CD14-positive monocyte (primary cell): ENCODE results near the gene AGXT. TPM values are rescaled to one million over a fixed set of nuclear protein-coding genes. Genes with fewer than 3 reads are reported as not detected.

Experiments used
- DNase-seq, 3 donors: peaks; one replicate each; pipeline ENCODE4 v3.0.0-alpha.2; 2011 to 2022
- H2AFZ ChIP-seq: 2 replicates; pipeline ENCODE4 v1.6.0; 2012; ENCODE audit warnings: mild to moderate bottlenecking, low read depth, low read length, inconsistent platforms; ENCODE audit not compliant: insufficient read depth, poor library complexity, severe bottlenecking
- H3K27ac ChIP-seq, 2 donors: 1 replicate in 1 of 2; 2 replicates in 1 of 2; pipeline ENCODE4 v1.5.1; 2012 to 2013; ENCODE audit warnings: low read length in 2 of 2, control low read depth in 1 of 2, inconsistent platforms in 1 of 2, low read depth in 1 of 2, mild to moderate bottlenecking in 1 of 2
- H3K27me3 ChIP-seq, 2 donors: one replicate each; pipeline versions ENCODE4 v1.6.0 to v1.6.1; 2011 to 2013; ENCODE audit warnings: low read length in 2 of 2; ENCODE audit not compliant: control insufficient read depth in 2 of 2, insufficient read depth in 2 of 2
- H3K36me3 ChIP-seq, 2 donors: replicated peaks in 1 of 2; 1 replicate in 1 of 2; 2 replicates in 1 of 2; pipeline versions ENCODE4 v1.5.1 to v1.6.1; 2012 to 2013; ENCODE audit warnings: low read length in 2 of 2, control low read depth in 1 of 2, inconsistent platforms in 1 of 2, mild to moderate bottlenecking in 1 of 2; ENCODE audit not compliant: insufficient read depth in 2 of 2, control insufficient read depth in 1 of 2
- H3K4me1 ChIP-seq, 2 donors: 1 replicate in 1 of 2; 2 replicates in 1 of 2; pipeline versions ENCODE4 v1.5.1 to v1.6.1; 2012 to 2013; ENCODE audit warnings: low read length in 2 of 2, control low read depth in 1 of 2, inconsistent platforms in 1 of 2, mild to moderate bottlenecking in 1 of 2, moderate library complexity in 1 of 2; ENCODE audit not compliant: insufficient read depth in 2 of 2, control insufficient read depth in 1 of 2
- H3K4me2 ChIP-seq: replicated peaks from 2 replicates; pipeline ENCODE3; 2012; ENCODE audit warnings: low read length, moderate library complexity, mild to moderate bottlenecking; ENCODE audit not compliant: poor library complexity, severe bottlenecking; ENCODE audit errors: extremely low read depth
- H3K4me3 ChIP-seq, 3 experiments: fragments of 200-600 bp in 1 of 3; sonication (generic) in 1 of 3; replicated peaks in 1 of 3; 1 replicate in 2 of 3; 2 replicates in 1 of 3; pipeline ENCODE4 v1.5.1; 2011 to 2013; ENCODE audit warnings: low read length in 3 of 3, mild to moderate bottlenecking in 3 of 3, control low read depth in 2 of 3, low read depth in 2 of 3, inconsistent platforms in 1 of 3, moderate library complexity in 1 of 3
- H3K79me2 ChIP-seq: 2 replicates; pipeline ENCODE4 v1.6.0; 2012; ENCODE audit warnings: mild to moderate bottlenecking, control low read depth, inconsistent platforms, low read length, moderate library complexity; ENCODE audit not compliant: insufficient read depth
- H3K9ac ChIP-seq: 2 replicates; pipeline ENCODE4 v1.6.0; 2017; ENCODE audit warnings: low read length, mild to moderate bottlenecking; ENCODE audit not compliant: insufficient read depth, poor library complexity, severe bottlenecking
- H3K9me3 ChIP-seq, 2 donors: replicated peaks in 1 of 2; 1 replicate in 1 of 2; 2 replicates in 1 of 2; pipeline versions ENCODE4 v1.5.1 to v1.6.1; 2012 to 2013; ENCODE audit warnings: low read length in 2 of 2, control low read depth in 1 of 2; ENCODE audit not compliant: control insufficient read depth in 1 of 2, insufficient read depth in 1 of 2
- H4K20me1 ChIP-seq: 2 replicates; pipeline ENCODE4 v1.6.0; 2012; ENCODE audit warnings: mild to moderate bottlenecking, low read length, control low read depth, moderate library complexity; ENCODE audit not compliant: insufficient read depth
- H3K27ac Mint-ChIP-seq, 7 donors: one replicate each; pipeline ENCODE4 v1.8.0; 2020; ENCODE audit warnings: mild to moderate bottlenecking in 7 of 7, mixed read lengths in 7 of 7, moderate library complexity in 6 of 7, inconsistent platforms in 2 of 7
- H3K27me3 Mint-ChIP-seq, 3 donors: one replicate each; pipeline ENCODE4 v1.8.0; 2021 to 2022; ENCODE audit warnings: low read depth in 3 of 3, mild to moderate bottlenecking in 3 of 3, mixed read lengths in 3 of 3, moderate library complexity in 3 of 3, inconsistent platforms in 1 of 3
- H3K36me3 Mint-ChIP-seq, 2 donors: one replicate each; pipeline ENCODE4 v1.8.0; 2020; ENCODE audit warnings: mixed read lengths in 2 of 2, inconsistent platforms in 1 of 2, mild to moderate bottlenecking in 1 of 2
- H3K4me1 Mint-ChIP-seq: one replicate; pipeline ENCODE4 v1.8.0; 2020; ENCODE audit warnings: mild to moderate bottlenecking, mixed read lengths
- H3K4me3 Mint-ChIP-seq, 2 donors: one replicate each; pipeline ENCODE4 v1.8.0; 2020; ENCODE audit warnings: mild to moderate bottlenecking in 2 of 2, mixed read lengths in 2 of 2, moderate library complexity in 1 of 2
- H3K9me3 Mint-ChIP-seq, 7 donors: one replicate each; pipeline ENCODE4 v1.8.0; 2020 to 2022; ENCODE audit warnings: mixed read lengths in 7 of 7, mild to moderate bottlenecking in 6 of 7, moderate library complexity in 6 of 7, inconsistent platforms in 2 of 7
- CTCF ChIP-seq: fragments of 200-600 bp; IDR thresholded peaks from one replicate; pipeline ENCODE4 v1.8.0; 2022; ENCODE audit warnings: antibody characterized with exemption, mild to moderate bottlenecking
- WGBS: methylation state at CpG from one replicate; pipeline ENCODE4 v1.1.5; 2013; ENCODE audit warnings: missing lambda C conversion rate; ENCODE audit not compliant: insufficient coverage; 5-methylcytosine and 5-hydroxymethylcytosine counted together
- intact Hi-C, 2 donors: fragments of 100-400 bp; cut with micrococcal nuclease; formaldehyde crosslinking; loops; one replicate each; pipeline versions ENCODE4 v1.15.0 to v1.15.1; 2023
- polyA plus RNA-seq, 3 donors: library from polyadenylated mRNA; depleted of rRNA in 1 of 3; unstranded in 2 of 3; stranded (reverse) in 1 of 3; fragments of 300-500 nt in 2 of 3; fragments of >200 nt in 1 of 3; fragmentation: Illumina TruSeq in 2 of 3; gene quantifications; 1 replicate in 2 of 3; 2 replicates in 1 of 3; pipeline ENCODE4 v1.2.3, GENCODE V29; 2012 to 2021

Gene AGXT
- polyA plus RNA-seq, 3 donors: not detected

- H3K27ac Mint-ChIP-seq: peak overlapping the region in 1 of 7 donors; percentile 30
- H3K4me1 Mint-ChIP-seq: no peaks in the 10 kb centered on the region
Measured at GRCh38 chr2:240919161-240919781, 50.6 kb downstream of the AGXT start.

More at GRCh38 chr2:240919161-240919781, 50.6 kb downstream of the AGXT start:
- intact Hi-C loops: no loop called here
- Histone ChIP-seq H4K20me1 (no peaks in the 10 kb centered on the region), H3K27me3 (peaks cover 0 to 19% of the 10 kb centered on the region in 2 donors), H3K4me1 (no peaks in the 10 kb centered on the region), H3K4me2 (no peak overlapping the region), H3K36me3 (no peaks in the 10 kb centered on the region), H3K9me3 (no peaks in the 10 kb centered on the region), H3K27ac (no peak overlapping the region), H3K79me2 (no peaks in the 10 kb centered on the region), H3K4me3 (no peak overlapping the region), H2AFZ (no peak overlapping the region), H3K9ac (no peak overlapping the region)
- Mint-ChIP-seq H3K9me3 (no peaks in the 10 kb centered on the region), H3K4me3 (no peak overlapping the region), H3K27me3 (peaks cover 12 to 26% (median 16%) of the 10 kb centered on the region in 3 donors), H3K36me3 (no peaks in the 10 kb centered on the region)
- no peak for TF ChIP-seq CTCF
- WGBS: 84% methylated on average over 12 of the region's 19 CpGs
- no peak for DNase-seq
